IMR-90 (cell line): ENCODE measurements around the gene HSD17B7. TPM values are rescaled to one million over a fixed set of nuclear protein-coding genes. Genes with fewer than 3 reads are reported as not detected.

ENCODE experiments used
- ATAC-seq: fragments of 200-7000 bp; cut with Tn5 transposase; 2 replicates; pipeline ENCODE4 v1.9.1; 2020; ENCODE audit warnings: low read depth, mild to moderate bottlenecking, moderate library complexity
- BruUV-seq: library from RNA; stranded (reverse); fragments of 400-500 nt; replicated peaks from 2 replicates; lab custom pipeline; 2021; lab: Mats Ljungman, UMichigan
- CTCF ChIA-PET: fragments of 300-600 bp; formaldehyde crosslinking; extraction: SDS; loops from one replicate; lab custom pipeline; 2021; ENCODE audit warnings: antibody characterized with exemption; lab: Yijun Ruan, JAX
- POLR2A ChIA-PET: fragments of 300-600 bp; sonication (Branson Sonifier 250); formaldehyde crosslinking; loops from one replicate; lab custom pipeline; 2022; ENCODE audit warnings: antibody characterized with exemption; ENCODE audit not compliant: unreplicated experiment; lab: Charles Lee
- DNase-seq: peaks from one replicate; pipeline ENCODE4 v3.0.0; 2013
- H2AFZ ChIP-seq: replicated peaks from 2 replicates; pipeline ENCODE3; 2013; ENCODE audit warnings: low read length, mild to moderate bottlenecking; ENCODE audit not compliant: poor library complexity
- H2AK5ac ChIP-seq: 2 replicates; pipeline ENCODE4 v1.6.1; 2013; ENCODE audit warnings: low read depth, low read length, inconsistent platforms
- H2AK9ac ChIP-seq: replicated peaks from 2 replicates; pipeline ENCODE3; 2013; ENCODE audit warnings: mild to moderate bottlenecking, low read depth, low read length, moderate library complexity; ENCODE audit not compliant: poor library complexity
- H2BK120ac ChIP-seq: 2 replicates; pipeline ENCODE4 v1.6.1; 2013; ENCODE audit warnings: low read depth, low read length, inconsistent platforms
- H2BK15ac ChIP-seq: 3 replicates; pipeline ENCODE4 v1.6.1; 2013; ENCODE audit warnings: low read depth, low read length, inconsistent platforms
- H2BK20ac ChIP-seq: 2 replicates; pipeline ENCODE4 v1.6.1; 2013; ENCODE audit warnings: low read depth, mild to moderate bottlenecking, inconsistent platforms, low read length, moderate library complexity
- H2BK5ac ChIP-seq: 2 replicates; pipeline ENCODE4 v1.6.1; 2013; ENCODE audit warnings: mild to moderate bottlenecking, low read depth, low read length, inconsistent platforms; ENCODE audit not compliant: poor library complexity, severe bottlenecking
- H3K14ac ChIP-seq: replicated peaks from 2 replicates; pipeline ENCODE4 v1.6.1; 2013; ENCODE audit warnings: low read depth, low read length, inconsistent platforms
- H3K18ac ChIP-seq: 2 replicates; pipeline ENCODE4 v1.6.1; 2013; ENCODE audit warnings: low read depth, low read length, control low read depth
- H3K23ac ChIP-seq: 2 replicates; pipeline ENCODE4 v1.6.1; 2013; ENCODE audit warnings: low read depth, low read length, inconsistent platforms
- H3K27ac ChIP-seq: 2 replicates; pipeline ENCODE4 v1.5.1; 2013; ENCODE audit warnings: mild to moderate bottlenecking, control low read depth, low read length; ENCODE audit not compliant: insufficient read depth
- H3K27me3 ChIP-seq: 2 replicates; pipeline ENCODE4 v1.6.1; 2013; ENCODE audit warnings: low read length; ENCODE audit not compliant: control insufficient read depth, insufficient read depth
- H3K36me3 ChIP-seq: 2 replicates; pipeline ENCODE4 v1.6.1; 2013; ENCODE audit warnings: low read length, mixed read lengths; ENCODE audit not compliant: control insufficient read depth, insufficient read depth
- H3K4ac ChIP-seq: 2 replicates; pipeline ENCODE4 v1.6.1; 2013; ENCODE audit warnings: low read depth, low read length, inconsistent platforms
- H3K4me1 ChIP-seq: 2 replicates; pipeline ENCODE4 v1.6.1; 2013; ENCODE audit warnings: low read length, mixed read lengths; ENCODE audit not compliant: control insufficient read depth, insufficient read depth
- H3K4me2 ChIP-seq: 2 replicates; pipeline ENCODE4 v1.6.1; 2013; ENCODE audit warnings: low read depth, mild to moderate bottlenecking, control low read depth, low read length, moderate library complexity
- H3K4me3 ChIP-seq: 2 replicates; pipeline ENCODE4 v1.5.1; 2013; ENCODE audit warnings: low read depth, mild to moderate bottlenecking, control low read depth, low read length, moderate library complexity; ENCODE audit not compliant: insufficient read depth
- H3K56ac ChIP-seq: 2 replicates; pipeline ENCODE4 v1.6.1; 2013; ENCODE audit warnings: low read length, inconsistent platforms; ENCODE audit not compliant: insufficient read depth; ENCODE audit errors: extremely low read depth
- H3K79me1 ChIP-seq, 2 experiments: 2 replicates each; pipeline ENCODE4 v1.6.1; 2013; ENCODE audit warnings: low read length in 2 of 2, inconsistent platforms in 1 of 2, low read depth in 1 of 2
- H3K9ac ChIP-seq: 2 replicates; pipeline ENCODE4 v1.6.1; 2013; ENCODE audit warnings: low read depth, low read length, control low read depth
- H3K9me1 ChIP-seq: 2 replicates; pipeline ENCODE4 v1.6.1; 2013; ENCODE audit warnings: low read length, inconsistent platforms; ENCODE audit not compliant: insufficient read depth
- H3K9me3 ChIP-seq: 2 replicates; pipeline ENCODE4 v1.6.1; 2013; ENCODE audit warnings: low read length; ENCODE audit not compliant: control insufficient read depth, insufficient read depth
- H4K20me1 ChIP-seq: 2 replicates; pipeline ENCODE4 v1.6.1; 2013; ENCODE audit warnings: low read length, inconsistent platforms; ENCODE audit not compliant: insufficient read depth
- H4K5ac ChIP-seq: 2 replicates; pipeline ENCODE4 v1.6.1; 2013; ENCODE audit warnings: mild to moderate bottlenecking, low read depth, low read length, control low read depth
- H4K8ac ChIP-seq, 2 experiments: 2 replicates each; pipeline ENCODE4 v1.6.1; 2013; ENCODE audit warnings: low read depth in 2 of 2, low read length in 2 of 2, control low read depth in 1 of 2, inconsistent platforms in 1 of 2
- H4K91ac ChIP-seq: 2 replicates; pipeline ENCODE4 v1.6.1; 2013; ENCODE audit warnings: low read depth, low read length, inconsistent platforms; ENCODE audit not compliant: insufficient read depth
- CEBPB ChIP-seq: IDR thresholded peaks from 2 replicates; pipeline ENCODE4 v1.6.1; 2012; ENCODE audit warnings: low read depth, low read length, improper control_type of control experiment
- FOS ChIP-seq: fragments of 150-350 bp; IDR thresholded peaks from 2 replicates; pipeline ENCODE4 v1.6.1; 2016; ENCODE audit warnings: low read depth, low read length
- RAD21 ChIP-seq: IDR thresholded peaks from 2 replicates; pipeline ENCODE4 v1.6.1; 2012; ENCODE audit warnings: low read length, improper control_type of control experiment
- RCOR1 ChIP-seq: IDR thresholded peaks from 2 replicates; pipeline ENCODE4 v1.6.1; 2012; ENCODE audit warnings: mild to moderate bottlenecking, low read length, improper control_type of control experiment; ENCODE audit not compliant: insufficient replicate concordance
- WGBS, 2 experiments: methylation state at CpG; one replicate each; pipeline versions ENCODE4 v1.1.5 to v1.1.7; 2013; ENCODE audit warnings: missing lambda C conversion rate in 2 of 2; ENCODE audit not compliant: insufficient read length in 1 of 2; ENCODE audit errors: extremely low coverage in 2 of 2; 5-methylcytosine and 5-hydroxymethylcytosine counted together
- dilution Hi-C: fragments of 300-500 bp; cut with HindIII; formaldehyde crosslinking; loops from one replicate; pipeline ENCODE4 v1.14.3; 2018; ENCODE audit warnings: low sequenced_read_pairs; ENCODE audit not compliant: unreplicated experiment
- in situ Hi-C: fragments of 300-500 bp; cut with MboI; formaldehyde crosslinking; loops from 3 replicates; pipeline ENCODE4 v1.14.3; 2019; ENCODE audit warnings: low sequenced_read_pairs, inconsistent platforms, mixed read lengths
- intact Hi-C: fragments of 100-400 bp; cut with micrococcal nuclease; formaldehyde crosslinking; loops from 2 replicates; pipeline ENCODE4 v1.10.0; 2022
- polyA plus RNA-seq, 3 experiments: library from polyadenylated mRNA; depleted of rRNA; stranded (reverse); fragments of >200 nt; gene quantifications; 2 replicates each; pipeline ENCODE4 v1.2.3, GENCODE V29; 2012; ENCODE audit warnings: low replicate concordance in 1 of 3
- total RNA-seq: library from RNA; depleted of rRNA; stranded (reverse); fragments of >200 nt; gene quantifications from 2 replicates; pipeline ENCODE4 v1.2.3, GENCODE V29; 2012

HSD17B7 gene
- total and polyA plus RNA-seq, 2 of the 4 experiments (the other 2 are of a cell fraction), result 10.6 to 17.7 TPM

DNA sequence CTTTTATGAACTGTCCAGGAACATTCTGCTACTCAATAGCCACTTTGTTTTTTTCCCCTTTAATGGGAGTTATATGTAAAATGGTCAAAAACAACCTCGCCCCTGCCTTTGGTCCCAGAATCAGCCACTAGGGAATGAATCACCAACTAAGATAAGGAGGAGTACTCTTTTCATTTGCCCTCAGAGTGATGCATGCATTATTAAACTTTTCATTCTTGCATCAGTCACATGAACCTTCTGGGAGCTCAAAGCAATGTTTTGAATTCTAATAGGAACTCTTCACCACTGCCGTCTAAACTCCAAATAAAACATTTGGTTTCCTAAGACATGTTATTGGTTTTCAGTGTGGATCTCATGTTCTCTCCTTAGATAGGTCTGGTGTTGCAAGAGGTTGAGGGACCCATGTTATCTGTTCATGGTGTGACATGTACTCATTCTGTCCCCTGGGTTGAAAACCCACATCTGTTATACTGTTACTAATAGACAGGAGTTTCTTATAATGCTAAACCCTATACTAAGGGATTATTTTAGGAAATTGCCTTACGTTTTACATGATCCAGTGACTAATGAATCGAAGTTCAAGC is 17.8 kb upstream of the HSD17B7 start:
- H3K23ac ChIP-seq, result no peak overlapping the region
- no TSS peak for BruUV-seq
- in situ Hi-C loops (no loop called here), dilution Hi-C loops (no loop called here), intact Hi-C loops (loop anchor here (5.0 to 10.0 kb wide), 2 partner anchors 60 to 138 kb away; partner anchors contain the start of gene DDR2)
- WGBS, 2 experiments, result no CpG with 5 or more reads among the region's 4 CpGs
- no peak overlapping the region for H3K14ac ChIP-seq
- no peak overlapping the region for H4K8ac ChIP-seq
- CTCF ChIA-PET, result interaction anchor here (0.6 to 1.0 kb wide), 2 partner anchors 95 to 296 kb away, joined by 3 read pairs; no protein-coding TSS in a partner anchor
- peak; percentile 66 for DNase-seq
- H3K9me3 ChIP-seq, result no peaks in the 10 kb centered on the region
- POLR2A ChIA-PET, result no interaction called here
- TF ChIP-seq FOS (0 out of 2 replicates have a peak, but pooled peaks have one; percentile 5), RCOR1 (no peak), CEBPB (peak; percentile 56), RAD21 (peak; percentile 8; the same call in 1 of the 2 replicates)
- no peak overlapping the region for H2BK15ac ChIP-seq
- peak overlapping the region; percentile 24 for H2BK5ac ChIP-seq
- peaks cover 19 to 23% of the 10 kb centered on the region in 2 experiments; a peak in 3 of 4 replicates for H3K79me1 ChIP-seq
- no peaks in the 10 kb centered on the region for H4K20me1 ChIP-seq
- no peak overlapping the region for H3K27ac ChIP-seq
- H3K56ac ChIP-seq, result no peak overlapping the region
- H3K18ac ChIP-seq, result no peak overlapping the region
- H3K36me3 ChIP-seq, result peaks cover 46% of the 10 kb centered on the region
- no peak overlapping the region for H3K9ac ChIP-seq
- no peak overlapping the region for H4K91ac ChIP-seq
- H2AK9ac ChIP-seq, result no peak overlapping the region
- no peak overlapping the region for H3K4me2 ChIP-seq
- no peaks in the 10 kb centered on the region for H3K27me3 ChIP-seq
- H3K4me3 ChIP-seq, result no peak overlapping the region
- peak; percentile 80 for ATAC-seq
- H3K9me1 ChIP-seq, result peaks cover 10% of the 10 kb centered on the region; the same call in 1 of the 2 replicates
- H3K4ac ChIP-seq, result no peak overlapping the region
- H2BK20ac ChIP-seq, result no peak overlapping the region
- H2AFZ ChIP-seq, result no peak overlapping the region
- H4K5ac ChIP-seq, result no peak overlapping the region
- no peak overlapping the region for H2AK5ac ChIP-seq
- no peaks in the 10 kb centered on the region for H3K4me1 ChIP-seq
- H2BK120ac ChIP-seq, result no peak overlapping the region
